ENCODE measurements around the gene CRYBG1. TPM values are rescaled to one million over a fixed set of nuclear protein-coding genes. Genes with fewer than 3 reads are reported as not detected.

Gene CRYBG1
- total RNA-seq = 4.2 and 7.6 TPM in 2 replicates

DNA sequence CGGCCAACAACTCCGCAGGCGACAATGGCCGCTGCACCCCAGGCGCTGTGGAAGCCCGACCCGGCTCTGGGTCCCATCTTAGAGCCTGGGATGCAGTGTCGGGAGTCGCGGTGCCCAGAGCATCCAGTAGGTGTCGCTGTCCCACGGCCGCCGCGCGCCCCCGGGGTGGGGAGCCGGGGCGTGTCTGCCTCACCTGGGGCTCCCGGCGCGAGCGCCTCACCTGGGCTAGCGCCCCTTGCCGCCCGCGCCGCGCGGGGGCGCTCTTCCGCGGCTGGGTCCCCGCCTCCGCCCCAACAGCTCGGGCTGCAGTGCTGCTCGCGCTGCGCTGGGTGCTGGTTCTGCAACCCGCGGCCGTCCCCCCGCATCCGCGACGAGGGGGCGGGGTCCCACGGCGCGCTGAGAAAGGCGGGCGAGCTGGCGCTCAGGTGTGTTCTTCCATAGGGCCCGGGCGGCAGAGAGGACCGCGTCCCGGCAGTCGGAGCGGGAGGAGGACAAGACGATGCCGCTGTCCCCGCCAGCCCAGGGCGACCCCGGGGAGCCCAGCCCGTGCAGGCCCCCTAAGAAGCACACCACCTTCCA, at the start of gene CRYBG1:
Gene CRYBG1, plus strand, starts transcription at position 308 of the 579 bp plus-strand sequence. Its CDS starts 192 bp downstream, at position 500.
- DNase-seq (ENCODE audit: low read depth in 2 of 2) = peak in 1 of 2 donors; percentile 19

DNA sequence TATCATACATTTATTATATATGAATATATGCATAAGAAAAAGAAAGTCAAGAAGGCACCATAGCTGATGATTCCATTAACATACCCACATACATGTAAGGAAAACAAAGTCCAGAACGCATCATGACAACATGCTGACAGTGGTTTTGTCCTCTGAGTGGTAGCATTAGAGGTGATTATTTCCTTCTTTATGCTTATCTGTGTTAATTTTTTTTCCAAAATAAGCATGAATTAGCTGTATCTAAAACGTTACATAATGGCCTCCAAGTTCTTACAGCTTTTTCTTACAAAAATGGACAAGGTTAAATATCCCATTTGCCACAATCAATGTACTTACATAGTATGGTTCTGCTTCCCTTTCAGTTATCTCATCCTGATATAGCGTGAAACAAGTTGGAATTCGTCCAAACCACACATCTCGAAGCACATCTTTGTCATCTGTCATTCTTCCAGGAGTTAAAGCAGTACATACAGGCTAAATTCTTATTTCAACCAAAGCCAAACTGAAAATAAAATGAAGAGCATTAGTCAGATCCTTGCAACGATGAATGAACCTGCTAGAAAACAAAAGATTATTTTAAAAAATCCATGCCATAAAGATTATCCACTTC, 44.6 kb upstream of the CRYBG1 start:
- peak in 1 of 2 donors; percentile 42 for DNase-seq (ENCODE audit: low read depth in 2 of 2)

- DNase-seq (ENCODE audit: low read depth in 2 of 2) = no peak
Measured at GRCh38 chr6:106316375-106316766, 44.1 kb upstream of the CRYBG1 start.

DNA sequence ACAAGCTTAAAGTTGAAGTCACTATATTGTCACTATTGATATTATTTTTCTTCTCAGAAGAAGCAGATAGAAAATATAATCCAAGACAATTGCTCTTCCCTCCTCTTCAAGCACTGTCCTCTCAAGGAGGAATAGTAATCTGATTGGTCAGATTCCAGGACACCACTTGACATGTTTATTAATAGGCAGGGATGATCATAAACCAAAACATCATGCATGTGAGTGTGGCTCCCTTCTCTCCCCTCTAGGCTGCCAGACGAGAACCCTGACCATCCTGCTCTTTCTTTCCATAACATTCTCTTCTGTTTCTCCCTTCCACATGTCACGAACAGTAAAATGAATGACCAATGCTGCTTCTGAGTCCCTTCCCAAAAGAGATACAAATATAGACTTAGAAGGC, 42.5 kb upstream of the CRYBG1 start:
- no peak for DNase-seq (ENCODE audit: low read depth in 2 of 2)

DNA sequence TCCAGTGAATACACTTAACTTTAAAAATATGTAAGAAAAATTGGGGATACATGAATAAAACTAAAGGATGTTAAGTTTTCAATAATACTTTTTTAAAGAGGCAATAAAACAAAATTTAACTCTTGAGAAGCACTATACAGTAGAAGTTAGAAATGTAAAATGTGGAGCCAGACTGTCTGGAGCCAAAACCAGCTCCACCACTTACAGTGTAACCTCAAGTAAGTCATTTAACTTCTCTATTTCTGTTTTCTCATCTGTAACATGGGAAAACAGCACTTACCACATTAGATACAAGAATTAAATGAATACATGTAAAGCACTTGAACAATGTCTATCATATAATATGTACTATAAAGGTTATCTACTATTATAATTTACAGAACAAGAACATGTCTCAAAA, 41.7 kb upstream of the CRYBG1 start:
- DNase-seq (ENCODE audit: low read depth in 2 of 2) = no peak

GRCh38 chr6:106321940-106322339, 38.6 kb upstream of the CRYBG1 start:
- no peak for DNase-seq (ENCODE audit: low read depth in 2 of 2)

- DNase-seq (ENCODE audit: low read depth in 2 of 2) = no peak
Measured at GRCh38 chr6:106324726-106325335, 35.7 kb upstream of the CRYBG1 start.

DNA sequence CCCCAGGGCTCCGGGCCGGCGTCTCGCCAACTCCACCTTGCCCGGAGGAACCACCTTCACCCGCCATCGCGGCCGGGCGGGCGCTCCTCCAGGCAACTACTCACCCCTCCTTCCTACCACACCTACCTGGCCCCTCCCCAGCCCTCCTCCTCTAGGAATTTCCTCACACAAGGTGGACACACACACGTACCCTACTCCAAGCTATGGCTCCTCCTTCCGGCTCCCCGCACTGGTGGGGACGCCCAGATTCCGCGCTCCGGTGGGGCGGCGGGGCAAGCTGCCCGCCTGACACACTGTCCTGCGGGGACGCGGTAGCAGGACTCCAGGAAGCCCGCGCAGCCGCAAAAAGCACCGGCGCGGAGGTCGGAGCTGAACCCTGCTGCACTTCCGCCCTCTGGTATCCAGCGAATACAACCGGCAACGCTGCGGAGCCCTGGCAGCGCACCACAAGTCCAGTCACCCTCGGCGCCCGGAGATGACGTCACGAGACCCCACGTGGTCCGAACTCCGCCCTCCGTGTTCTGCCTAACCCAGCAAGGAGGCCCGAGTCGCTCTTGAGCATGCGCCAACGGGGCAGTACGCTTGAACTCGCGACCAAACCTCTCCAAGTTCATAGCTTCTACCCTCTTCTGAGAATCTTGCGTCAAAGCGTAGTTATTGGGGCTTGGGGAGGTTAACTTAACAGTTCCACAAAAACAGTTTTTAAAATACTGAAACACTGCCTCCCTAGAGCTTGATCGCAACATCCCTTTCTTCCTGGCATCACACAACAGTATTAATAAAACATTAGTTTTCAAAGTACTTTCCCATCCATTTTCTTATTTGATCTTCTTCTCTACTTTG, 35.0 kb upstream of the CRYBG1 start, which contains the start of gene ATG5:
Gene ATG5, minus strand, starts transcription at position 425 of the 843 bp plus-strand sequence. CDS start 9,552 bp downstream, outside the sequence.
- peak; percentile 98 to 99 for DNase-seq (ENCODE audit: low read depth in 2 of 2)

DNA sequence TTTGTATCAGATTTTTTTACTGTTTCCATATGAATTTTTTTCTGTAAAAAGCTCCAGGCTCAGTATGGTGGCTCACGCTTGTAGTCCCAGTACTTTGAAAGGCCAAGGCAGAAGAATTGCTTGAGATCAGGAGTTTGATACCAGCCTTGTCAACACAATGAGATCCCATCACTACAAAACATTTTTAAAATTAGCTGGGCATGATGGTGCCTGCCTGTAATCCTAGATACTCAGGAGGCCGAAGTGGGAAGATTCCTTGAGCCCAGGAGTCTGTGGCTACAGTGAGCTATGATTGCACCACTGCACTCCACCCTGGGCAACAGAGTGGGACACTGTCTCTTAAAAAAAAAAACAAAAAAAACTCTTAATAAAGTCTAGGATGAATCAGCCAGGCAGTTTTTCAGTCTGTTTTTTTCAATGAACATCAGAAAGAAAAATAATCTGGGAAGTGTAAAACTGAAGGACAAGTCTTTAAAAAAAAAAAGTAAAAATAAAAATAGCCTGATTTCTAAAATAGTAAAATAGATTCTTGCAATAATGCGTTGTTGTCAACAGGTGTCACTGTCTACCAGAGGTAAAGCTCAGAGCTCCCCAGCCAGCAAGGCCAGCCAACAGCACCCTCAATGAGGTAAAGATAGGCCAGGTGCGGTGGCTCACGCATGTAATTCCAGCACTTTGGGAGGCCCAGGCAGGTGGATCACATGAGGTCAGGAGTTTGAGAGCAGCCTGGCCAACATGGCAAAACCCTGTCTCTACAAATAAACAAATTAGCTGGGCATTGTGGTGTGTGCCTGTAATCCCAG, 25.7 kb upstream of the CRYBG1 start:
- peak; percentile 47 to 51 for DNase-seq (ENCODE audit: low read depth in 2 of 2)

DNA sequence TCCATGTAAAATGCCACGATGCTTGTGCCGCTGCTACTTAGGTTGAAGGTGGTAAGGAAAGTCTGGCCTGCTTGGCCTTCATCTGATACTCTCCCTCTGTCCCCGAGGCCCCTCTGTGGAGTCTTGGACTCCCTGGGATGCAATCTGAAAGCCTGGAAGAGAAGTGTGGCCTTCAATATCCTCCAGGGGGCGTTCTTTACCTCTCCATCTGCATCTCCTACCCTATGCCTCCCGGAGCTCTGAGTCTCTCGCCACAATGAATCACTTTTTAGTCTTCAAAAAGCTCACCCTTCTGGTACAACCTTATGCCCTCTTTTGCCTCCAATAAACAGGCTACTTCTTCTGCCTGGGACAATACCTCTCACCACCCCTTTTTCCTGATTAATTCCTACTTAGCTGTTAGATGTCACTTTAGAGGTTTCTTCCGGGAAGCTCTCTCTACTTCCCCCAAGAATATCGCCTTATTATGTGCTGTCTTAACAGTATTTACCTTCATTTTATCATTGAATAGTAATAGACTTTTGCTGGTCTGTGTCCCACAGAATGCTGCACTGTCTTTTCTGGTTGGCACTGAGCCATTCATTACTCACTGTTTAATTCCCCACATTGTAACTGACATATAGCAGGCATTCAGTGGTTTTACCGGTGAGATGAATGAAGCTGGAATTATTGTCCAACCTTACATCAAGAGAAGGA, 21.0 kb upstream of the CRYBG1 start:
- peak; percentile 23 to 61 for DNase-seq (ENCODE audit: low read depth in 2 of 2)

DNA sequence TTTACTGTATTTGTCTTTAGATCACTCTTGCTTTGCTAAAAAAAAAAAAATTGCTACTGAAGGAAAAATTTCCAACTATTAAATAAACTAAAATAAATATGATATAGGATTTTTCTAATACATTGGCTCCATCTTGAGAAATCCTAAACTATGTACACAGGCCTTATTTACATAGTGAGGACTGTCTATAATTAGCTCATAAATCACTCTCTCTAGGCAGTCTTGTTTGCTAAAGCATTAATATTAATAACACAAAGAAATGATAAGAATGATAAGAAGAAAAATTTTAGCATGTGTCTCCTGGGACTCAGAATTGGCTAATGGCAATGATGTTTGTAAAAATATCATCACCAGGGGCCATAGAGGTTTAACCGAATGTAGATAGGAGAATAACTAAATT, 13.3 kb upstream of the CRYBG1 start:
- DNase-seq (ENCODE audit: low read depth in 2 of 2) = no peak

- no peak for DNase-seq (ENCODE audit: low read depth in 2 of 2)
Measured at GRCh38 chr6:106356378-106356777, 4.1 kb upstream of the CRYBG1 start.

GRCh38 chr6:106359959-106360409, 533 bp upstream of the CRYBG1 start:
- DNase-seq (ENCODE audit: low read depth in 2 of 2) = no peak

DNA sequence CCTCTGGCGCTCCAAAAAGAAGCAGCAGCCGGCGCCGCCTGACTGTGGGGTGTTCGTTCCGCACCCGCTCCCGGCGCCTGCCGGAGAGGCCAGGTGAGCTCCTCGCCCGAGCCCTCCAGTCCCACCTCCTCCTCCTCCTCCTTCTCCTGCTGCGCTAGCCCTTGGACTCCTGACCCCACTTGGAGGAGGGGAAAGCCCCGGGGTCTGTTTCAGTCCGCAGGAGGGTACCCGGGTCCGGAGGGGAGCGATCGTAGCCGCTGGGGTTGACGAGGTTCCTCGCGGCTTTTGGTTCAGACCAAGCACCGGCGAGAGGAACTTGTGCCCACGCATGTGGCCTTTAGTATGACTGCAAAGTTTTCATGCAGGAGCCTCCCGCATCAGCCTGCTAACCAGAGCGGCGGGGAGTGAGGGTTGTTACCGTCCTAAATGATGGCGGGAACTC, 493 bp downstream of the CRYBG1 start:
- DNase-seq (ENCODE audit: low read depth in 2 of 2) = no peak

- no peak for DNase-seq (ENCODE audit: low read depth in 2 of 2)
Measured at GRCh38 chr6:106363401-106364138, 3.1 kb downstream of the CRYBG1 start.

DNA sequence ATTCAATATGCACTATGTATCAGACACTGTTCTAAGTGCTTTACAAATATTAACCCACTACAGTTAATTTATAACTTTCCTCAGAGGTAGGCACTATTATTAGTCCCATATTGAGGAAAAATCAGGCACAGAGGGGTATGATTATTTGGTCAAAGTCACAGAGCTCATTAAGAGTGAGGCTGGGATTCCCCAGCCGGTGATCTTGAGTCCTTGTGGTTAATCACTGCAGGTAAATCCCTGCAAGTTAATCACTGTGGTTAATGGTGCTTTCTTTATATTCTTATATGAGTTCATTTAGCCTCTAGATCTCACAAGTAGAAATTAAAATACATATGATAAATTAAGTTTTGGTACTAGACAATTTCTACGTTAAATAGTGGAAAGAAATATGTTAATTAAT, 9.2 kb downstream of the CRYBG1 start:
- no peak for DNase-seq (ENCODE audit: low read depth in 2 of 2)

DNA sequence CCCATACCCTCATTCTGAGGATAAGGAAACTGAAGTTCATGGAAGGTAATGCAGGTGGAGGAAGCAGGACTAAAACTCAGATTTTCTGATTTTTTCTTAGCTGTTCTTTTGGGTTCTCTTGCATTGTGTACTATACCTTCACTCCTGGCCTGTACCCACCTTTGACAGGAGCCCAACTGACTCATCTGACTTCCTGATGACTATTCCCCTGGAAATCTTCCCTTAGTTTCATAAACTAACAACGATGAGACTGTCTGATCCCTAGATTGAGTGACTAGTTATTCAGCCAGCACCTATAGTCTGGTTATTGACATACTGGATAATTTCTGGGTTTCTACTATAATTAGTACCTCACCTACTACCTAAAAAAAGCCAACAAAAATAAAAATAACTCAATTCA, 10.1 kb downstream of the CRYBG1 start:
- DNase-seq (ENCODE audit: low read depth in 2 of 2) = peak in 1 of 2 donors; percentile 9

DNA sequence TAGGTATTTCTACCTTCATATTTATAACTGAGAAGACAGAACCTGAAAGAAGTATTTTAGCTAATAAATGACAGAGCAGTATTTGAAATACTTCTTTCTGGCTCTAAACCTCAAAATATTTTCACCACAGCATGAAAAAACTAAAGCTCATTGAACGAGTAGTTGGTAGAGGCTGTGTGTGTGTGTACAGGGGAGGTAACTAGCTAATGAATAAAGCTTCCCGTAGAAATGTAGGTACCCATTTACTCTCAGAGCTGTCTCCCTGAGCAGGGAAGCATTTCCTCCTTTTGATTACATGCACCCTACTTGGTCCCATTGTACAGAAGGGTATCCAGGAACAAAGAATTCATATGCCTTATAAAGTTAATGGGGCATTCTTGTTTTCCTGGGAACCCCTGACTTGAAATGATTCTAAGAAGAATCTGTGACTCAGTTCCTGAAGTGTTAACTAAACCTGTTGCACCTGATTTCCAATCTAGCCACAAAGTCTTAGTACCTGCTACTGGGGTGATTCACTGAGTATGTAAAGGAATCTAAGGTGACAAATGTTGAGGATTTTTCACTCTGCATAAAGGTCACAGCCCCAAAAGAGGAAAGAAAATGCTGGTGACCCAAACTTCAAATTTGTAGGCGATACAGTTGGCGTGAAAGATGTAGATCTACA, 12.5 kb downstream of the CRYBG1 start:
- no peak for DNase-seq (ENCODE audit: low read depth in 2 of 2)

Measured in dermis microvascular lymphatic vessel endothelial cell (primary cell).